IMR-90 (cell line): ENCODE data around the gene PIK3R5. TPM values are rescaled to one million over a fixed set of nuclear protein-coding genes. Genes with fewer than 3 reads are reported as not detected.

ENCODE experiments used
- ATAC-seq: fragments of 200-7000 bp; cut with Tn5 transposase; 2 replicates; pipeline ENCODE4 v1.9.1; 2020; ENCODE audit warnings: low read depth, mild to moderate bottlenecking, moderate library complexity
- BruUV-seq: library from RNA; stranded (reverse); fragments of 400-500 nt; replicated peaks from 2 replicates; lab custom pipeline; 2021; lab: Mats Ljungman, UMichigan
- CTCF ChIA-PET: fragments of 300-600 bp; formaldehyde crosslinking; extraction: SDS; loops from one replicate; lab custom pipeline; 2021; ENCODE audit warnings: antibody characterized with exemption; lab: Yijun Ruan, JAX
- POLR2A ChIA-PET: fragments of 300-600 bp; sonication (Branson Sonifier 250); formaldehyde crosslinking; loops from one replicate; lab custom pipeline; 2022; ENCODE audit warnings: antibody characterized with exemption; ENCODE audit not compliant: unreplicated experiment; lab: Charles Lee
- DNase-seq: peaks from one replicate; pipeline ENCODE4 v3.0.0; 2013
- H2AFZ ChIP-seq: replicated peaks from 2 replicates; pipeline ENCODE3; 2013; ENCODE audit warnings: low read length, mild to moderate bottlenecking; ENCODE audit not compliant: poor library complexity
- H2AK5ac ChIP-seq: 2 replicates; pipeline ENCODE4 v1.6.1; 2013; ENCODE audit warnings: low read depth, low read length, inconsistent platforms
- H2AK9ac ChIP-seq: replicated peaks from 2 replicates; pipeline ENCODE3; 2013; ENCODE audit warnings: mild to moderate bottlenecking, low read depth, low read length, moderate library complexity; ENCODE audit not compliant: poor library complexity
- H2BK120ac ChIP-seq: 2 replicates; pipeline ENCODE4 v1.6.1; 2013; ENCODE audit warnings: low read depth, low read length, inconsistent platforms
- H2BK15ac ChIP-seq: 3 replicates; pipeline ENCODE4 v1.6.1; 2013; ENCODE audit warnings: low read depth, low read length, inconsistent platforms
- H2BK20ac ChIP-seq: 2 replicates; pipeline ENCODE4 v1.6.1; 2013; ENCODE audit warnings: low read depth, mild to moderate bottlenecking, inconsistent platforms, low read length, moderate library complexity
- H2BK5ac ChIP-seq: 2 replicates; pipeline ENCODE4 v1.6.1; 2013; ENCODE audit warnings: mild to moderate bottlenecking, low read depth, low read length, inconsistent platforms; ENCODE audit not compliant: poor library complexity, severe bottlenecking
- H3K14ac ChIP-seq: replicated peaks from 2 replicates; pipeline ENCODE4 v1.6.1; 2013; ENCODE audit warnings: low read depth, low read length, inconsistent platforms
- H3K18ac ChIP-seq: 2 replicates; pipeline ENCODE4 v1.6.1; 2013; ENCODE audit warnings: low read depth, low read length, control low read depth
- H3K23ac ChIP-seq: 2 replicates; pipeline ENCODE4 v1.6.1; 2013; ENCODE audit warnings: low read depth, low read length, inconsistent platforms
- H3K27ac ChIP-seq: 2 replicates; pipeline ENCODE4 v1.5.1; 2013; ENCODE audit warnings: mild to moderate bottlenecking, control low read depth, low read length; ENCODE audit not compliant: insufficient read depth
- H3K27me3 ChIP-seq: 2 replicates; pipeline ENCODE4 v1.6.1; 2013; ENCODE audit warnings: low read length; ENCODE audit not compliant: control insufficient read depth, insufficient read depth
- H3K36me3 ChIP-seq: 2 replicates; pipeline ENCODE4 v1.6.1; 2013; ENCODE audit warnings: low read length, mixed read lengths; ENCODE audit not compliant: control insufficient read depth, insufficient read depth
- H3K4ac ChIP-seq: 2 replicates; pipeline ENCODE4 v1.6.1; 2013; ENCODE audit warnings: low read depth, low read length, inconsistent platforms
- H3K4me1 ChIP-seq: 2 replicates; pipeline ENCODE4 v1.6.1; 2013; ENCODE audit warnings: low read length, mixed read lengths; ENCODE audit not compliant: control insufficient read depth, insufficient read depth
- H3K4me2 ChIP-seq: 2 replicates; pipeline ENCODE4 v1.6.1; 2013; ENCODE audit warnings: low read depth, mild to moderate bottlenecking, control low read depth, low read length, moderate library complexity
- H3K4me3 ChIP-seq: 2 replicates; pipeline ENCODE4 v1.5.1; 2013; ENCODE audit warnings: low read depth, mild to moderate bottlenecking, control low read depth, low read length, moderate library complexity; ENCODE audit not compliant: insufficient read depth
- H3K56ac ChIP-seq: 2 replicates; pipeline ENCODE4 v1.6.1; 2013; ENCODE audit warnings: low read length, inconsistent platforms; ENCODE audit not compliant: insufficient read depth; ENCODE audit errors: extremely low read depth
- H3K79me1 ChIP-seq, 2 experiments: 2 replicates each; pipeline ENCODE4 v1.6.1; 2013; ENCODE audit warnings: low read length in 2 of 2, inconsistent platforms in 1 of 2, low read depth in 1 of 2
- H3K9ac ChIP-seq: 2 replicates; pipeline ENCODE4 v1.6.1; 2013; ENCODE audit warnings: low read depth, low read length, control low read depth
- H3K9me1 ChIP-seq: 2 replicates; pipeline ENCODE4 v1.6.1; 2013; ENCODE audit warnings: low read length, inconsistent platforms; ENCODE audit not compliant: insufficient read depth
- H3K9me3 ChIP-seq: 2 replicates; pipeline ENCODE4 v1.6.1; 2013; ENCODE audit warnings: low read length; ENCODE audit not compliant: control insufficient read depth, insufficient read depth
- H4K20me1 ChIP-seq: 2 replicates; pipeline ENCODE4 v1.6.1; 2013; ENCODE audit warnings: low read length, inconsistent platforms; ENCODE audit not compliant: insufficient read depth
- H4K5ac ChIP-seq: 2 replicates; pipeline ENCODE4 v1.6.1; 2013; ENCODE audit warnings: mild to moderate bottlenecking, low read depth, low read length, control low read depth
- H4K8ac ChIP-seq, 2 experiments: 2 replicates each; pipeline ENCODE4 v1.6.1; 2013; ENCODE audit warnings: low read depth in 2 of 2, low read length in 2 of 2, control low read depth in 1 of 2, inconsistent platforms in 1 of 2
- H4K91ac ChIP-seq: 2 replicates; pipeline ENCODE4 v1.6.1; 2013; ENCODE audit warnings: low read depth, low read length, inconsistent platforms; ENCODE audit not compliant: insufficient read depth
- CEBPB ChIP-seq: IDR thresholded peaks from 2 replicates; pipeline ENCODE4 v1.6.1; 2012; ENCODE audit warnings: low read depth, low read length, improper control_type of control experiment
- CHD1 ChIP-seq: IDR thresholded peaks from 2 replicates; pipeline ENCODE4 v1.6.1; 2012; ENCODE audit warnings: low read depth, low read length, improper control_type of control experiment
- FOS ChIP-seq: fragments of 150-350 bp; IDR thresholded peaks from 2 replicates; pipeline ENCODE4 v1.6.1; 2016; ENCODE audit warnings: low read depth, low read length
- MAFK ChIP-seq: IDR thresholded peaks from 2 replicates; pipeline ENCODE4 v1.6.1; 2012; ENCODE audit warnings: low read depth, low read length, improper control_type of control experiment
- MAZ ChIP-seq: IDR thresholded peaks from 2 replicates; pipeline ENCODE4 v1.6.1; 2012; ENCODE audit warnings: low read depth, mild to moderate bottlenecking, low read length, improper control_type of control experiment, moderate library complexity, borderline replicate concordance
- WGBS, 2 experiments: methylation state at CpG; one replicate each; pipeline versions ENCODE4 v1.1.5 to v1.1.7; 2013; ENCODE audit warnings: missing lambda C conversion rate in 2 of 2; ENCODE audit not compliant: insufficient read length in 1 of 2; ENCODE audit errors: extremely low coverage in 2 of 2; 5-methylcytosine and 5-hydroxymethylcytosine counted together
- dilution Hi-C: fragments of 300-500 bp; cut with HindIII; formaldehyde crosslinking; loops from one replicate; pipeline ENCODE4 v1.14.3; 2018; ENCODE audit warnings: low sequenced_read_pairs; ENCODE audit not compliant: unreplicated experiment
- in situ Hi-C: fragments of 300-500 bp; cut with MboI; formaldehyde crosslinking; loops from 3 replicates; pipeline ENCODE4 v1.14.3; 2019; ENCODE audit warnings: low sequenced_read_pairs, inconsistent platforms, mixed read lengths
- intact Hi-C: fragments of 100-400 bp; cut with micrococcal nuclease; formaldehyde crosslinking; loops from 2 replicates; pipeline ENCODE4 v1.10.0; 2022
- polyA plus RNA-seq, 3 experiments: library from polyadenylated mRNA; depleted of rRNA; stranded (reverse); fragments of >200 nt; gene quantifications; 2 replicates each; pipeline ENCODE4 v1.2.3, GENCODE V29; 2012; ENCODE audit warnings: low replicate concordance in 1 of 3
- total RNA-seq: library from RNA; depleted of rRNA; stranded (reverse); fragments of >200 nt; gene quantifications from 2 replicates; pipeline ENCODE4 v1.2.3, GENCODE V29; 2012
- TF ChIP-seq, protein P1 (sequence below): conservative IDR thresholded peaks from 2 replicates; pipeline ENCODE4 v1.5.1; 2012; ENCODE audit warnings: mild to moderate bottlenecking, low read depth, low read length, improper control_type of control experiment

PIK3R5 gene
- total and polyA plus RNA-seq, 2 of the 4 experiments (the other 2 are of a cell fraction), result not detected

- H3K79me1 ChIP-seq, result no peaks in the 10 kb centered on the region
- no peak overlapping the region for H4K5ac ChIP-seq
- WGBS, 2 experiments, result no CpG with 5 or more reads among the region's 1 CpG
- no peak overlapping the region for H2AK9ac ChIP-seq
- no peak overlapping the region for H3K4ac ChIP-seq
- no peaks in the 10 kb centered on the region for H4K20me1 ChIP-seq
- no peaks in the 10 kb centered on the region for H3K36me3 ChIP-seq
- H2AK5ac ChIP-seq, result no peak overlapping the region
- H3K4me1 ChIP-seq, result no peaks in the 10 kb centered on the region
- peaks cover 11% of the 10 kb centered on the region for H3K9me3 ChIP-seq
- H3K23ac ChIP-seq, result no peak overlapping the region
- dilution Hi-C loops (no loop called here), in situ Hi-C loops (no loop called here), intact Hi-C loops (no loop called here)
- H3K9ac ChIP-seq, result no peak overlapping the region
- BruUV-seq, result no TSS peak
- H2BK15ac ChIP-seq, result no peak overlapping the region
- H3K14ac ChIP-seq, result no peak overlapping the region
- TF ChIP-seq, protein P1, sequence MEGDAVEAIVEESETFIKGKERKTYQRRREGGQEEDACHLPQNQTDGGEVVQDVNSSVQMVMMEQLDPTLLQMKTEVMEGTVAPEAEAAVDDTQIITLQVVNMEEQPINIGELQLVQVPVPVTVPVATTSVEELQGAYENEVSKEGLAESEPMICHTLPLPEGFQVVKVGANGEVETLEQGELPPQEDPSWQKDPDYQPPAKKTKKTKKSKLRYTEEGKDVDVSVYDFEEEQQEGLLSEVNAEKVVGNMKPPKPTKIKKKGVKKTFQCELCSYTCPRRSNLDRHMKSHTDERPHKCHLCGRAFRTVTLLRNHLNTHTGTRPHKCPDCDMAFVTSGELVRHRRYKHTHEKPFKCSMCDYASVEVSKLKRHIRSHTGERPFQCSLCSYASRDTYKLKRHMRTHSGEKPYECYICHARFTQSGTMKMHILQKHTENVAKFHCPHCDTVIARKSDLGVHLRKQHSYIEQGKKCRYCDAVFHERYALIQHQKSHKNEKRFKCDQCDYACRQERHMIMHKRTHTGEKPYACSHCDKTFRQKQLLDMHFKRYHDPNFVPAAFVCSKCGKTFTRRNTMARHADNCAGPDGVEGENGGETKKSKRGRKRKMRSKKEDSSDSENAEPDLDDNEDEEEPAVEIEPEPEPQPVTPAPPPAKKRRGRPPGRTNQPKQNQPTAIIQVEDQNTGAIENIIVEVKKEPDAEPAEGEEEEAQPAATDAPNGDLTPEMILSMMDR, result no peak
- TF ChIP-seq CEBPB (no peak), MAFK (no peak), CHD1 (no peak), MAZ (no peak), FOS (no peak)
- no peak overlapping the region for H3K56ac ChIP-seq
- ATAC-seq, result no peak
- H2BK120ac ChIP-seq, result no peak overlapping the region
- ChIA-PET CTCF (no interaction called here), POLR2A (no interaction called here)
- no peak overlapping the region for H3K27ac ChIP-seq
- no peak overlapping the region for H2BK20ac ChIP-seq
- no peak overlapping the region for H4K91ac ChIP-seq
- no peak overlapping the region for H4K8ac ChIP-seq
- H3K4me2 ChIP-seq, result no peak overlapping the region
- DNase-seq, result no peak
- H3K18ac ChIP-seq, result no peak overlapping the region
- H2AFZ ChIP-seq, result no peak overlapping the region
- no peaks in the 10 kb centered on the region for H3K9me1 ChIP-seq
- no peaks in the 10 kb centered on the region for H3K27me3 ChIP-seq
- H2BK5ac ChIP-seq, result no peak overlapping the region
- H3K4me3 ChIP-seq, result no peak overlapping the region
These were observed 13.3 kb downstream of the PIK3R5 start for GRCh38 chr17:8952191-8952590.
